H9 (cell line): ENCODE data around the gene MAP2K7. TPM values are rescaled to one million over a fixed set of nuclear protein-coding genes. Genes with fewer than 3 reads are reported as not detected.
"Not testable (repeated sequence)": the region's sequence is repeated elsewhere in the genome, so short reads cannot be mapped to it uniquely, and the experiment has no call there.

ENCODE experiments used
- DNase-seq: peaks from one replicate; pipeline ENCODE4 v3.0.0-alpha.2; 2017
- H2AFZ ChIP-seq: one replicate; pipeline ENCODE4 v1.6.1; 2013; ENCODE audit warnings: mild to moderate bottlenecking, low read length, control low read depth, moderate library complexity
- H2AK5ac ChIP-seq: 2 replicates; pipeline ENCODE4 v1.6.1; 2013; ENCODE audit warnings: low read length, control low read depth, mixed read lengths; ENCODE audit not compliant: insufficient read length
- H2BK120ac ChIP-seq: one replicate; pipeline ENCODE4 v1.6.1; 2013; ENCODE audit warnings: low read depth, mild to moderate bottlenecking, low read length, control low read depth, inconsistent platforms; ENCODE audit not compliant: poor library complexity, severe bottlenecking
- H2BK12ac ChIP-seq: 2 replicates; pipeline ENCODE4 v1.6.1; 2013; ENCODE audit warnings: low read length, control low read depth, mixed read lengths, low read depth; ENCODE audit not compliant: insufficient read length
- H2BK15ac ChIP-seq: 2 replicates; pipeline ENCODE4 v1.6.1; 2013; ENCODE audit warnings: low read depth, low read length, control low read depth
- H2BK20ac ChIP-seq: one replicate; pipeline ENCODE4 v1.6.1; 2013; ENCODE audit warnings: low read depth, mild to moderate bottlenecking, low read length, control low read depth, inconsistent platforms; ENCODE audit not compliant: poor library complexity, severe bottlenecking
- H2BK5ac ChIP-seq: 2 replicates; pipeline ENCODE4 v1.6.1; 2013; ENCODE audit warnings: low read length, control low read depth, mixed read lengths; ENCODE audit not compliant: insufficient read length
- H3K14ac ChIP-seq: 2 replicates; pipeline ENCODE4 v1.6.1; 2013; ENCODE audit warnings: low read length, control low read depth; ENCODE audit not compliant: insufficient read depth
- H3K18ac ChIP-seq: 2 replicates; pipeline ENCODE4 v1.6.1; 2013; ENCODE audit warnings: low read depth, mild to moderate bottlenecking, mixed read lengths, low read length, control low read depth; ENCODE audit not compliant: insufficient read length
- H3K23ac ChIP-seq: 2 replicates; pipeline ENCODE4 v1.6.1; 2013; ENCODE audit warnings: low read length, control low read depth, mixed read lengths, low read depth; ENCODE audit not compliant: insufficient read length
- H3K23me2 ChIP-seq: 2 replicates; pipeline ENCODE4 v1.6.1; 2013; ENCODE audit warnings: low read depth, mild to moderate bottlenecking, mixed read lengths, low read length, control low read depth; ENCODE audit not compliant: insufficient read length, poor library complexity, severe bottlenecking
- H3K27ac ChIP-seq: 2 replicates; pipeline ENCODE4 v1.5.1; 2013; ENCODE audit warnings: low read length, control low read depth, mixed read lengths, low read depth; ENCODE audit not compliant: insufficient read length
- H3K27me3 ChIP-seq: 2 replicates; pipeline ENCODE4 v1.6.1; 2013; ENCODE audit warnings: low read length, control low read depth, inconsistent platforms; ENCODE audit not compliant: insufficient read depth
- H3K4ac ChIP-seq: 2 replicates; pipeline ENCODE4 v1.6.1; 2013; ENCODE audit warnings: low read depth, mild to moderate bottlenecking, control low read depth, inconsistent platforms, low read length, moderate library complexity
- H3K4me1 ChIP-seq: 2 replicates; pipeline ENCODE4 v1.6.1; 2013; ENCODE audit warnings: low read length, control low read depth, inconsistent platforms; ENCODE audit not compliant: insufficient read depth
- H3K4me2 ChIP-seq: 2 replicates; pipeline ENCODE4 v1.6.1; 2013; ENCODE audit warnings: low read length, control low read depth, mixed read lengths; ENCODE audit not compliant: insufficient read length, insufficient read depth
- H3K56ac ChIP-seq: 2 replicates; pipeline ENCODE4 v1.6.1; 2013; ENCODE audit warnings: low read depth, mild to moderate bottlenecking, mixed read lengths, low read length, control low read depth; ENCODE audit not compliant: insufficient read length
- H3K79me1 ChIP-seq: 2 replicates; pipeline ENCODE4 v1.6.1; 2013; ENCODE audit warnings: low read depth, mild to moderate bottlenecking, moderate library complexity, low read length, control low read depth, inconsistent platforms; ENCODE audit not compliant: insufficient read depth, poor library complexity, severe bottlenecking
- H3K79me2 ChIP-seq: 2 replicates; pipeline ENCODE4 v1.6.1; 2013; ENCODE audit warnings: low read length, control low read depth, inconsistent platforms; ENCODE audit not compliant: insufficient read depth
- H3K9ac ChIP-seq: 2 replicates; pipeline ENCODE4 v1.6.1; 2013; ENCODE audit warnings: low read length, control low read depth, mixed read lengths; ENCODE audit not compliant: insufficient read length; ENCODE audit errors: extremely low read depth
- H3K9me3 ChIP-seq: one replicate; pipeline ENCODE4 v1.6.1; 2013; ENCODE audit warnings: low read depth, low read length, inconsistent platforms; ENCODE audit not compliant: control insufficient read depth
- H3T11ph ChIP-seq: one replicate; pipeline ENCODE4 v1.6.1; 2013; ENCODE audit warnings: mild to moderate bottlenecking, low read length, control low read depth, inconsistent platforms
- H4K20me1 ChIP-seq: one replicate; pipeline ENCODE4 v1.6.1; 2013; ENCODE audit not compliant: control insufficient read depth, insufficient read length, insufficient read depth
- H4K5ac ChIP-seq: 2 replicates; pipeline ENCODE4 v1.6.1; 2013; ENCODE audit warnings: low read depth, mild to moderate bottlenecking, mixed read lengths, low read length, control low read depth; ENCODE audit not compliant: insufficient read length
- H4K8ac ChIP-seq: replicated peaks from 2 replicates; pipeline ENCODE4 v1.6.1; 2013; ENCODE audit warnings: low read length, control low read depth, mixed read lengths, low read depth; ENCODE audit not compliant: insufficient read length
- H4K91ac ChIP-seq: 2 replicates; pipeline ENCODE4 v1.6.1; 2013; ENCODE audit warnings: low read depth, mild to moderate bottlenecking, moderate library complexity, mixed read lengths, low read length, control low read depth; ENCODE audit not compliant: insufficient read length
- H3K27ac Mint-ChIP-seq, 3 experiments: 2 replicates in 2 of 3; 3 replicates in 1 of 3; pipeline ENCODE4 v1.8.0; 2020 to 2021; ENCODE audit warnings: mixed read lengths in 3 of 3, mild to moderate bottlenecking in 1 of 3, moderate library complexity in 1 of 3
- H3K27me3 Mint-ChIP-seq: 2 replicates; pipeline ENCODE4 v1.8.0; 2021; ENCODE audit warnings: low read depth, mild to moderate bottlenecking, moderate library complexity, mixed read lengths
- H3K36me3 Mint-ChIP-seq, 3 experiments: 2 replicates in 2 of 3; 3 replicates in 1 of 3; pipeline ENCODE4 v1.8.0; 2020 to 2021; ENCODE audit warnings: low read depth in 3 of 3, mixed read lengths in 3 of 3; ENCODE audit not compliant: insufficient read depth in 1 of 3
- H3K4me1 Mint-ChIP-seq, 2 experiments: 2 replicates each; pipeline ENCODE4 v1.8.0; 2020; ENCODE audit warnings: mixed read lengths in 2 of 2
- H3K4me3 Mint-ChIP-seq, 2 experiments: 2 replicates in 1 of 2; 3 replicates in 1 of 2; pipeline ENCODE4 v1.8.0; 2020 to 2021; ENCODE audit warnings: mild to moderate bottlenecking in 2 of 2, mixed read lengths in 2 of 2, moderate library complexity in 1 of 2
- H3K9me3 Mint-ChIP-seq, 2 experiments: 2 replicates in 1 of 2; 3 replicates in 1 of 2; pipeline ENCODE4 v1.8.0; 2020; ENCODE audit warnings: mild to moderate bottlenecking in 2 of 2, mixed read lengths in 2 of 2, moderate library complexity in 1 of 2
- CTCF ChIP-seq: fragments of 200-600 bp; sonication (generic); conservative IDR thresholded peaks from 3 replicates; pipeline ENCODE4 v1.8.0; 2021; ENCODE audit warnings: antibody characterized with exemption, mild to moderate bottlenecking
- WGBS: extraction: QIAGEN DNeasy Blood & Tissue Kit; methylation state at CpG from one replicate; pipeline ENCODE4 v1.1.7; 2013; ENCODE audit warnings: missing lambda C conversion rate, low lambda C conversion rate, mixed read lengths; ENCODE audit not compliant: insufficient read length; ENCODE audit errors: extremely low coverage; 5-methylcytosine and 5-hydroxymethylcytosine counted together
- total RNA-seq: library from RNA; stranded (reverse); gene quantifications from 2 replicates; pipeline ENCODE4 v1.2.1, GENCODE V29; 2021

MAP2K7 gene
- total RNA-seq, 1 experiment from 2014 or later: 48.1 TPM

- Histone ChIP-seq H2BK120ac (no peak overlapping the region), H3K79me1 (no peaks in the 10 kb centered on the region), H3K23me2 (no peaks in the 10 kb centered on the region), H3K4me1 (0 out of 2 replicates have a peak, but pooled peaks cover 4% of the 10 kb centered on the region), H4K5ac (no peak overlapping the region), H2AK5ac (no peak overlapping the region), H2AFZ (no peak overlapping the region), H2BK15ac (no peak overlapping the region), H3K4me2 (no peak overlapping the region), H3T11ph (no peak overlapping the region), H4K8ac (no peak overlapping the region), H3K9me3 (no peaks in the 10 kb centered on the region), H3K4ac (no peak overlapping the region), H4K91ac (no peak overlapping the region), H3K79me2 (no peaks in the 10 kb centered on the region), H2BK5ac (no peak overlapping the region), H3K18ac (no peak overlapping the region), H3K56ac (no peak overlapping the region), H4K20me1 (no peaks in the 10 kb centered on the region), H3K27ac (no peak overlapping the region), H3K9ac (no peak overlapping the region), H3K23ac (no peak overlapping the region), H2BK20ac (no peak overlapping the region), H3K27me3 (no peaks in the 10 kb centered on the region), H2BK12ac (no peak overlapping the region), H3K14ac (no peak overlapping the region)
- H3K36me3 Mint-ChIP-seq: peaks cover 9 to 54% (median 32%) of the 10 kb centered on the region in 3 experiments; a peak in 6 of 7 replicates
- H3K27ac Mint-ChIP-seq: peak overlapping the region in 2 of 3 experiments; percentile 78 to 88; a peak in 4 of 7 replicates
- peak; percentile 79 for DNase-seq
- peak; percentile 70 for TF ChIP-seq CTCF
- no peak overlapping the region; a peak in 1 of 5 replicates for H3K4me3 Mint-ChIP-seq
- no CpG with 5 or more reads among the region's 24 CpGs for whole genome bisulfite sequencing
- H3K9me3 Mint-ChIP-seq: no peaks in the 10 kb centered on the region
- peaks cover 6 to 11% of the 10 kb centered on the region in 2 experiments for H3K4me1 Mint-ChIP-seq
- H3K27me3 Mint-ChIP-seq: no peaks in the 10 kb centered on the region
These were observed 25.3 kb downstream of the MAP2K7 start for GRCh38 chr19:7928741-7929701.

- H3K9me3 Mint-ChIP-seq, H3K56ac ChIP-seq, H3K23me2 ChIP-seq, H3K27me3 ChIP-seq, H3K79me2 ChIP-seq, H3K9ac ChIP-seq, H2BK12ac ChIP-seq, H3K4ac ChIP-seq, H4K5ac ChIP-seq, H4K91ac ChIP-seq, H3K27ac Mint-ChIP-seq, H2BK120ac ChIP-seq, H2BK5ac ChIP-seq, H3K4me3 Mint-ChIP-seq, H3K27me3 Mint-ChIP-seq, H2BK15ac ChIP-seq, H3K14ac ChIP-seq, H3T11ph ChIP-seq, H3K4me2 ChIP-seq, H4K20me1 ChIP-seq, H3K9me3 ChIP-seq, H3K4me1 Mint-ChIP-seq, H2AFZ ChIP-seq, H3K4me1 ChIP-seq, H3K27ac ChIP-seq, H3K18ac ChIP-seq, H2BK20ac ChIP-seq, DNase-seq, H2AK5ac ChIP-seq, H3K79me1 ChIP-seq, H3K23ac ChIP-seq, H4K8ac ChIP-seq: not testable (repeated sequence)
- peaks cover 13 to 58% (median 38%) of the 10 kb centered on the region in 3 experiments; a peak in 6 of 7 replicates for H3K36me3 Mint-ChIP-seq
- no CpG with 5 or more reads among the region's 11 CpGs for WGBS
These were observed 26.4 kb downstream of the MAP2K7 start for GRCh38 chr19:7930030-7930429.
